Measurements from ENCODE around the gene UGT1A9. TPM values are rescaled to one million over a fixed set of nuclear protein-coding genes. Genes with fewer than 3 reads are reported as not detected.

The UGT1A9 gene
- total RNA-seq, 6 experiments from 2014 or later: not detected

GRCh38 chr2:233656443-233656842, 15.3 kb upstream of the UGT1A9 start:
- Mint-ChIP-seq H3K4me1 (ENCODE audit: low read depth) (no peaks in the 10 kb centered on the region), H3K27me3 (ENCODE audit: insufficient read depth) (no peaks in the 10 kb centered on the region; the same call in 1 of the 2 replicates), H3K4me3 (no peak overlapping the region), H3K36me3 (ENCODE audit: low read depth) (no peaks in the 10 kb centered on the region), H3K27ac (no peak overlapping the region), H3K9me3 (peaks cover 4% of the 10 kb centered on the region; the same call in 1 of the 2 replicates)
- TF ChIP-seq, protein P1, sequence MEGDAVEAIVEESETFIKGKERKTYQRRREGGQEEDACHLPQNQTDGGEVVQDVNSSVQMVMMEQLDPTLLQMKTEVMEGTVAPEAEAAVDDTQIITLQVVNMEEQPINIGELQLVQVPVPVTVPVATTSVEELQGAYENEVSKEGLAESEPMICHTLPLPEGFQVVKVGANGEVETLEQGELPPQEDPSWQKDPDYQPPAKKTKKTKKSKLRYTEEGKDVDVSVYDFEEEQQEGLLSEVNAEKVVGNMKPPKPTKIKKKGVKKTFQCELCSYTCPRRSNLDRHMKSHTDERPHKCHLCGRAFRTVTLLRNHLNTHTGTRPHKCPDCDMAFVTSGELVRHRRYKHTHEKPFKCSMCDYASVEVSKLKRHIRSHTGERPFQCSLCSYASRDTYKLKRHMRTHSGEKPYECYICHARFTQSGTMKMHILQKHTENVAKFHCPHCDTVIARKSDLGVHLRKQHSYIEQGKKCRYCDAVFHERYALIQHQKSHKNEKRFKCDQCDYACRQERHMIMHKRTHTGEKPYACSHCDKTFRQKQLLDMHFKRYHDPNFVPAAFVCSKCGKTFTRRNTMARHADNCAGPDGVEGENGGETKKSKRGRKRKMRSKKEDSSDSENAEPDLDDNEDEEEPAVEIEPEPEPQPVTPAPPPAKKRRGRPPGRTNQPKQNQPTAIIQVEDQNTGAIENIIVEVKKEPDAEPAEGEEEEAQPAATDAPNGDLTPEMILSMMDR (IDR thresholded peaks at IDR 0.05): no peak
- DNase-seq: no peak

GRCh38 chr2:233658610-233659009, 13.1 kb upstream of the UGT1A9 start:
- DNase-seq: no peak
- Mint-ChIP-seq H3K4me3 (no peak overlapping the region), H3K27me3 (ENCODE audit: insufficient read depth) (no peaks in the 10 kb centered on the region; the same call in 1 of the 2 replicates), H3K36me3 (ENCODE audit: low read depth) (no peaks in the 10 kb centered on the region), H3K9me3 (peaks cover 7% of the 10 kb centered on the region; the same call in 1 of the 2 replicates), H3K27ac (no peak overlapping the region), H3K4me1 (ENCODE audit: low read depth) (no peaks in the 10 kb centered on the region)
- TF ChIP-seq, protein P1 (IDR thresholded peaks at IDR 0.05): no peak

GRCh38 chr2:233663911-233664310, 7.8 kb upstream of the UGT1A9 start:
- Mint-ChIP-seq H3K4me3 (no peak overlapping the region), H3K4me1 (ENCODE audit: low read depth) (no peaks in the 10 kb centered on the region), H3K27ac (no peak overlapping the region), H3K9me3 (peaks cover 15% of the 10 kb centered on the region), H3K36me3 (ENCODE audit: low read depth) (no peaks in the 10 kb centered on the region), H3K27me3 (ENCODE audit: insufficient read depth) (no peaks in the 10 kb centered on the region)
- TF ChIP-seq, protein P1 (IDR thresholded peaks at IDR 0.05): no peak
- no peak for DNase-seq

DNA sequence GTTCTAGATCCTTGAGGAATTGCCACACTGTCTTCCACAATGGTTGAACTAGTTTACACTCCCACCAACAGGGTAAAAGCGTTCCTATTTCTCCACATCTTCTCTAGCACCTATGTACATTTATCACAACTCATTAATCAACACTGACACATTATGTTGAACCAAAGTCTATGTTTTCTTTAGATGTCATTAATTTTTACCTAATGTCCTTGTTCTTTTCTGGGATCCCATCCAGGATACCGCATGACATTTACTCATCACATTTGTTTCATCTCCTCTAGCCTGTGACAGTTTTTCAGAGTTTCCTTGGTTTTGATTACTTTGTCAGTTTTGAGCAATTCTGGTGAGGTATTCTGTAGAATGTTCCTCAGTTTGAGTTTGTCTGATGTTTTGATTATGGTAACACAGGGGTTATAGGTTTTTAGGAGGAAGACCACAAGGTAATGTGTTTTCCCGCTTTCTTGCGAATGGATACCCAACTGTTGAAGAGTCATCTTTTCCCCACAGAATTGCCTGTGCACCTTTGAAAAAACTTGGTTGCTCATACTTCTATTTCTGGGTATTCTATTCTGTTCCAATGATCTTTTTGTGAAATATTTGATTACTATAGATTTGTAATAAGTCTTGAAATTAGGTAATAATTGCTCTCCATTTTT, 3.0 kb upstream of the UGT1A9 start:
- no peak overlapping the region for H3K27ac Mint-ChIP-seq
- TF ChIP-seq, protein P1 (IDR thresholded peaks at IDR 0.05): no peak
- no peaks in the 10 kb centered on the region for H3K4me1 Mint-ChIP-seq (ENCODE audit: low read depth)
- no peak for DNase-seq
- peaks cover 9% of the 10 kb centered on the region for H3K9me3 Mint-ChIP-seq
- no peaks in the 10 kb centered on the region for H3K36me3 Mint-ChIP-seq (ENCODE audit: low read depth)
- no peaks in the 10 kb centered on the region for H3K27me3 Mint-ChIP-seq (ENCODE audit: insufficient read depth)
- H3K4me3 Mint-ChIP-seq: no peak overlapping the region

DNA sequence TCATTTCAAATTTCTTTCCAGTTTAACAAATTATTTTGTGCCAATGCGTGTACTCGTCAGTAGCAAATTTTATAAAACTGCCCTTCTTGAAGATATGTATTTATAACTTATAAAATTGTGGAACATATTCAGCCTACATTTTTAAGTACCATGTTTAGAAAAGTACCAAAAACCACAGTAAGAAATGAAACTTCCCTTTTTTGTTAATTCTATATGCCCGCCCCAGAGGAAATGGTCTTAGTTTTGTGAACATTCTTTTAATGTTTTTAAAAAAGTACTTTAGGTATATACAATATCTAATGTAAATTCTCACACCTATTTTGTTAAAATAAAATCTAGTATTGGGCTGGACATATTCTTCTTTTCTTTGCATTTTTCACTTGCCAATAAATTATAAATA, 1.2 kb downstream of the UGT1A9 start:
- no peak for DNase-seq
- Mint-ChIP-seq H3K4me3 (no peak overlapping the region), H3K27me3 (ENCODE audit: insufficient read depth) (no peaks in the 10 kb centered on the region), H3K4me1 (ENCODE audit: low read depth) (no peaks in the 10 kb centered on the region), H3K9me3 (peaks cover 9% of the 10 kb centered on the region; the same call in 1 of the 2 replicates), H3K27ac (no peak overlapping the region), H3K36me3 (ENCODE audit: low read depth) (no peaks in the 10 kb centered on the region)
- TF ChIP-seq, protein P1 (IDR thresholded peaks at IDR 0.05): no peak
